HG02938 (cell line): ENCODE measurements around the gene FANK1.

Source experiments
- ATAC-seq: cut with Tn5 transposase; IDR thresholded peaks from one replicate; pipeline ENCODE4 v1.9.1; 2021; ENCODE audit warnings: mild to moderate bottlenecking, moderate library complexity; ENCODE audit not compliant: unreplicated experiment

Gene FANK1

DNA sequence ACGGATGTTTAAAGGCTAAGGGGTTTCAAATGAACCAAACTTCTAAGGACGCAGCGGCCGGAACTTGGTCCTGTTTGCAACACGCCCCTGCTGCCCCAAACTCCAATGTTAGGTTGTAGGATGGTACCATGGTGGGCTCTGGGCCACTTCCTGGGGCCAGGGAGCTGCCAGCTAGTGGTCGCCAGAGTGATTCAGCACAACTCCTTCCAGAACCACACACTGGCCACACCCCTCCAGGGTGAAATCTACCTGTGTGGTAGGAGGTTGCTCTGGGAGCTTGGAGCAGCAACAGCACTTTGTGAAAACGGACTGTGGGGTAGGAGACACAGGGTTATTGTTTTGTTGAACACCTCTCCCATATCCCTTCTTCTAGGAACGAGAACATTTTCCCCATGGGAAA lies 161.1 kb downstream of the FANK1 start:
- no peak for ATAC-seq

DNA sequence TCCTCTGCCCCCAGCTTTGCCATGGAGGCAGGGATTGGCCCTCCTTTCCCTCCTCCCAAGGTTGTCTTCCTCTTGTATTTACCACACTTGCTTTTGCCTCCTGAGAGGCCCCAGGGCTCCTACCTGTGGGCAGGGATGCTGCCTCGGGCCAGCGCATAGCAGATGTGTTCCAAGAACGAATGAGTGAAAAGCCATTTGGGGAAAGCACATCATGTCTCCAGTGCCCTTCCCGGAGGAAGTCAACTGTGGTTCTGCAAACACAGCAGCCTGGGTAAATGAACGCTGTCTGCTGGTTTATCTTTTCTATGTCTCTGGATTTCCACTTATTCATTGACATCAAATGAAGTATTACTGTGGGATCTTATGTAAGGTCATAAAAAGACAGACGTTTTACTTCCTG lies 161.7 kb downstream of the FANK1 start:
- ATAC-seq, result no peak

DNA sequence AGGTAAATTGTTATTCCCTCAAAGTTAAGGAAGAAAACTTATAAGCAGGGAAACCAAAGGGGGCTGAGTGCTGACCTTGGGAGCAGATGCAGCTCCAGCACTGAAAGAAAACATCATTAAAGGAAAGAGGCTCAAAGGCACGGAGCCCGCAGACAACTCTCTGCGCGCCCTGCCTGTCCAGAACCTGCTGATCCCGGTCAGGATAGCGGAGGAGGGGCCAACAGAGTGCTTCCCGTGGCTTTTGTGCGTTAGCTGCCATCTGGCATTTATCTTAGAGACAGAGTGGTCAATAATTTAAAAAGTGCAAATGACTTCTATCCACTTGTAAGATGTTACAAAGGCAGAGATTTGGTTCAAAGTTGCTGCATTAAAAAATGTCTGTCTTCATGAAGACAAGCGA lies 162.1 kb downstream of the FANK1 start:
- ATAC-seq, result no peak
